SH-SY5Y (cell line): ENCODE results near the gene FOXP3.

Source experiments
- GATA2 ChIP-seq: IDR thresholded peaks from 2 replicates; pipeline ENCODE4 v1.6.1; 2011; ENCODE audit warnings: mild to moderate bottlenecking, low read depth, low read length
- GATA3 ChIP-seq: IDR thresholded peaks from 2 replicates; pipeline ENCODE4 v1.6.1; 2011; ENCODE audit warnings: low read depth, mild to moderate bottlenecking, low read length, moderate library complexity

GRCh38 chrX:49242545-49243066 lies 21.9 kb downstream of the FOXP3 start:
- TF ChIP-seq GATA3, result no peak
- no peak for TF ChIP-seq GATA2
